ENCODE measurements around the gene PRR35.
"Not testable (repeated sequence)": the region's sequence is repeated elsewhere in the genome, so short reads cannot be mapped to it uniquely, and the experiment has no call there.

The PRR35 gene

DNA sequence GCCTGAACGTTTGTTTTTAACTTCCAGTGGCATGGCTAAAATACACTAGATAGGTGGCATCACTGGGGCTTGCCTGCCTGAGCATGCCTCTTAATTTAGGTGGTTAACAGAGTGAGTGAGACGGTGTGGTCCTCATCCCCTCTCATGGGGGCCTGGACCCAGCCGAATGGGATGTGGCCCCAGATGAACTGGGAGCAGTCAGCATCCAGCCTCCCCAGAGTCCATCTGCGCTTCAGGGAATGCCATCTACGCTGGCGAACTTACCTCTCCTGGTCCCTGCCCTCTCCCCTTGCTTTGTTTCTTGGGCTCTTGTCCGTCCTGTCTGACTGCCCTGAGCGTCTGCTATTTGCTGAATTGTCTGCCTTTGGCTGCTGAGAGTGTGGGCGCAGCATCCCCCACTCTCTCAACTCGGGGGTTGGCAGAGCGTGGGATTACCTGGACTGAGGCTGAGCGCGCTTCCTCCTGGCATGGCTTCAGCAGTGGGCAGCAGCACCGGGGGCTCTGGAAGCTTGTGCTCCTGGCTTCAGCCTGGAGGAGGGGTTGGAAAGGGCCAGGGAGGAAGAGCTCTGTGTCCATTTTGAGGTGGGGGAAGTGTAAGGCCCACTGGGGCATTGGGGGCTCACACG lies 31.8 kb downstream of the PRR35 start:
- in situ Hi-C loops (cut with MboI; ENCODE audit: low sequenced_read_pairs) = no loop called here

DNA sequence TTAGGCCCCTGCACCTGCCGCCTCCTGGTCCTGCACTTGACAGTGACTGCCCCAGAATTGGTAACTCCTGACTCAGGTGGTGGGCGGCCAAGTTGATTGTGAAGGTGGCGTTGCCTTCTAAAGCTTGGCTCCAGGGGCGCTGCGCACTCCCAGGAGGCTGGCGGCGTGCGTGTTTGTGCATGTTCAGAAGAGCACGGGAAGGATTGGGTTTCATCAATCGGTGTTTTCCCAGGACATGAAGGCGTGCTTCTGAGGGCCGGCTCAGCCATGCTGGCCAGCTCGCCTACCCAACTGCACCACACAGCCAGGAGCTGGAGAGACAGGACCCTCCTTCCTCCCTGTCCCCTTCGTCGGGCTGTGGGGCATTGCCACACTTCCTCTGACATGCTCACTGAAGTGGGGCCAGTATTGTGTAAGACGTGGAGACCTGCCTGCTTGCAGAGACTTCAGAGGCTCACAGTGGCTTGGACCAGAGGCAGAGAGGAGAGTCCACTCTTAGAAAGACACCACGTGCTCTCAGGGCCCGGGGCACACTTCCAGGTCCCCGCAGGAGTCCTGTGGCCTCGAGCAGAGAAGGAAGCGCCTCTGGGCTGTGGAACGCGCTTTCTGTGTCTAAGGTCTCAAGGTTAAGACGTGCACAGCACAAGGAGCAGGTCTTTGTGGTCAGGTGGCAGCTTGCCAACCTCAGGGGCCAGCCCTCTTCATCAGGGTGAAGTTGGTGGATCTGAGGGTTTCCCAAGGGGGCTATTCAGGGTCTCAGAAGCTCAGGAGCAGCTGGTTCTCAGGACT lies 32.5 kb downstream of the PRR35 start:
- in situ Hi-C loops (cut with MboI; ENCODE audit: low sequenced_read_pairs) = no loop called here

DNA sequence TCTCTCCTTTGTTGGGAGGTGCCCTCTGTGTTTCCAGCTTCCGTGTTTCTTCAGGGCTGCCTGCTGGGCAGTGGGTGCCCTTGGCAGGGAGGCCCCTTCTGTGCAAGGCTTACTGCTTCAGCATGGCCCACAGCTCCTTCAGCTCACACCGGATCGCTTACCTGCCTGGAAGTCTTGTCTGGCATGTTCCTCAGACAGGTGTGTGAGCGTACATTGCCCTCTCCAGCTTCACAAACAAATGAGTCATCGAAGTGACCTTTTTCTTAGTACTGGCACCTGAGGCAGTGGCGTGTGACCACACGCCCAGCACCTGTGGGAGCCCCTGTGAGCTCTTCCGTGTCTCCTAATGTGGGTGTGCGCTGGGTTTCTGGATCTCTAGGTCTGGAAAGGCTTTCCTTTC lies 33.2 kb downstream of the PRR35 start:
- in situ Hi-C loops (cut with MboI; ENCODE audit: low sequenced_read_pairs) = no loop called here

DNA sequence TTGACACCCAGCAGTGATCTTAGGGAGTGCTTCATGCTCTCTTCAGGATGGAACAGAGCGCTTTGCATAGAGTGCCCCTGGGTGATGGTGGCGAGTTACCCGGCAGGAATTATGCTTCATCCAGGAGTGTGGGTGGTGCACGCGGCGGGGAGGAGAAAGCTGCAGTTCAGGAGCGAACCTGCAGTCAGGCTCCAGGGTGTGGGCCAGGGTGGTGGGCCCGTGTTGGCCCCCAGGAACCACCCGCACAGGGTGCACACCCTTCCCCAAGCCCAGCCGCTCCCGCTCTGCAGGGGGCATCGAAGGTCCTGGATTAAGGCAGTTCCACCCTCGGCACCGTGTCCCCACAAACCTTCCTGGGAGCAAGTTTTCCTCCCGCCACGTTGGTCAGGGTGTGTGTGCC lies 33.6 kb downstream of the PRR35 start:
- in situ Hi-C loops (cut with MboI; ENCODE audit: low sequenced_read_pairs) = no loop called here

DNA sequence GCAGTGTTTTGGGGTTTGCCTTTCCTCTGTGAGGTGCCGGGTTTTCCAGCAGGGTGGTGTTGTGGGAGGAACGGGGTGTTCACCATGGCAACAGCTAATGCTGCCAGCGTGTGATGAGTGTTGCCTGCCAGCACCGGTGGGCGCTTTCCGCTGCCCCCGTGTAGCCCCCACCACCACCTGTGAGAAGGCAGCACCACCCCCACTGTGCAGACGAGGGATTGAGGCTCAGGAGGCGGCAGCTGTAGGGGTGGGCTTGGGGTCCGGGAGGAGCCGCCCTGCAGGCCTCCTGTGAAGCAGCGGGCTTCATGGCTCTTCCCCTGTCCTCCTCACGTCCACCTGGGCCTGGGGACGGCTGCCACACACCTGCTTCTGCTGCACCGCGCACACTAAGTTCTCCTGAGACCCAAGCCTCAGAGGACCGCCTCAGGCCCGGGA lies 34.9 kb downstream of the PRR35 start:
- in situ Hi-C loops (cut with MboI; ENCODE audit: low sequenced_read_pairs) = no loop called here

DNA sequence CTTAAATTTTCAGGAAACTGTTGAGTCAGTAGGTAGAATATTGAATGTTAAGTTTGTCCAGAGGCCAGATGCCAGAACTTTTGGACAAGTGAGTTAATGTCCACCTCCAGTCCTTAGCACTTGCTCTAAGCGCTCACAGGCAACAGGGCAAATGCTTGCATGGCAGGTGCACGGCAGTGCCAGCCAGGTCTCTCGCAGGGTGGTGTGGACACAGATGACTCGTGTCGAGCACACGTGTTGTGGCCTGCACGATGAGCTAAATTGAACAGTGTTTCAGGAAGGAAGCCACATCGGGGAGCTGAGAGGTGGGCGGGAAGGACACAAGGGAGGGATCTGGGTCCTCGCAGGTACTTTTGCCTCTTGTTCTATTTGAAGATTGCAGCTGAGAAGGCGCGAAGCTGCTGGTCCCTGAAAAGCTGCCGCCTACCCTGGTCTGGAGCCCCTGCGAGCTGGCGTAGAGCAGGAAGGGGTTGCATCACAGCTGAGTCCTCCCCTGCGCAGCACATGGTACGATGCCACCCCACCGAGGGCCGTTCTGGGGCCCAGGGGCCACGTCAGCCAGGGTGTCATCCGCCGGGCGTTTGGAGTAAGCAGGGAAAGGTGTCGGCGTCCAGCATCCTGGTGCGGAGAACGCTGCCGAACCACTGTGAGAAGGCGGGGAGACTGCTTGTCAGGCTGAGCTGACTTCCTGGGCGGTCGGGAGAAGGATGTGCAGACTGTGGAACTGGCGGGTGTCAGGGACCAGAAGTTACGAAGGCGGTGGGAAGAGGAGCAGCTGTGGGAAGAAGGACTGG lies 35.9 kb downstream of the PRR35 start:
- in situ Hi-C loops (cut with MboI; ENCODE audit: low sequenced_read_pairs) = no loop called here

DNA sequence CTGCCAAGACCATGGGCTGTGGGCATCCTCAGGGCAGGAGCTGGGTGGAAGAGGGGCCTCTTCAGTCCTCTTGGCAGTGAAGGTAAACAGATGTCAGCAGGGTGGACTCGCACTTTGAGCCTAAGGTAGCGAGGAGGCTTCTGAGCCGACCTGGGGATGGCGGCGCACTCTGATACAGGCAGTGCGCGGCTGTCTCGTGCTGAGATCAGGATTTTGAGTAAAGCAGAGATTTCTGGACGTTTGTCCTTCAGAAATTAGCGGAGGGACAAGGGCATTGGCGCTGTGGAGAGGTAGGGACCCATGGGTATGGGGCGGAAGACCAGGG lies 36.5 kb downstream of the PRR35 start:
- in situ Hi-C loops (cut with MboI; ENCODE audit: low sequenced_read_pairs) = no loop called here

DNA sequence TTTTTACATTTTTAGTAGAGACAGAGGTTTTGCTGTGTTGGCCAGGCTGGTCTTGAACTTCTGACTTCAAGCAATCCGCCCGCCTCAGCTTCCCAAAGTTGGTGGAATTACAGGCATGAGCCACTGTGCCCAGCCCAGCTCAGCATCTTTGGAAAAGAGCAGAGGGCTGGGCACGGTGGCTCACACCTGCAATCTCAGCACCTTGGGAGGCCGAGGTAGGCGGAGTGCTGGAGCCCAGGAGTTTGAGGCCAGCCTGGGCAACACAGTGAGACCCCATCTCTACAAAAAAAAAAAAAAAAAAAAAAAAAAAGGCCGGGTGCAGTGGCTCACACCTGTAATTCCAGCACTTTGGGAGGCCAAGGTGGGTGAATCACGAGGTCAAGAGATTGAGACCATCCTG lies 37.5 kb downstream of the PRR35 start:
- in situ Hi-C loops (cut with MboI; ENCODE audit: low sequenced_read_pairs) = not testable (repeated sequence)

DNA sequence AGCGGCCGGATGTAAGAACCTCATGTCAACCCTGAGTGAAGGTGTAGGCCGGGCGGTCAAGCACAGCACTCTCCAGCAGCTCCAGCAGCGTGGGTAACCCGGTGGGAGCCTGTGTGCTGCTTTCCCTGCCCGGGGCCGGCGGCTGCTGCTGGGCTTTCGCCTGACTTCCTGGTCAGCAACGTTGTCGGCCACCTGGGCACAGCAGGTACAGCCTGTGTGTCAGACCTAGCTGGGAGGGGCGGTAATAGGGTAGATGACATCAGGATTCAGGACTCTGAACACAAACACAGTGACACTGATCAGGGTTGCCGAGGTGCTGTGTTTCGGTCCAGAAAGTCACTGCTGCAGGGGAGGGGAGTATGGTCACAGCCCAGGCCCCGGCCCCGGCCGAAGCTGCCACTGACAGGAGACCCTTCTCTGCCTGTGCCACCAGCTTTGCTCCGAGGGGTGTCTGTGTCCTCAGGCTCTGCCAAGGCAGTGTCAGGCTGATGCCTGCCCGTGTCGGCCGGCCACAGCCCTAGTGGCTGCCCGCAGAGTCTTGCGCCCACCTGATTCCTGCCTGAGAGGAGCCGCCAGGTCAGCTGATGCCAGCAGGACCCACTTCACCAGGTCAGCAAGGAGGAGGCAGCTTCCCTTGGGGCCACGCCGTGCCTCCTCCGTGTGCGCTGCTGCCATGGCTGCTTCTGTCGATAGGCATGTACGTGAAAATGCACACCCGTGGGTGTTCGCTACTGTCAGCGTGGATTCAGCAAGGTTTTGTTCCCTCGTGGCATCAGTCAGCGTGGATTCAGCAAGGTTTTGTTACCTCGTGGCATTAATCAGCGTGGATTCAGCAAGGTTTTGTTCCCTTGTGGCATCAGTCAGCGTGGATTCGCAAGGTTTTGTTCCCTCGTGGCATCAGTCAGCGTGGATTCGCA lies 38.9 kb downstream of the PRR35 start:
- in situ Hi-C loops (cut with MboI; ENCODE audit: low sequenced_read_pairs) = no loop called here

DNA sequence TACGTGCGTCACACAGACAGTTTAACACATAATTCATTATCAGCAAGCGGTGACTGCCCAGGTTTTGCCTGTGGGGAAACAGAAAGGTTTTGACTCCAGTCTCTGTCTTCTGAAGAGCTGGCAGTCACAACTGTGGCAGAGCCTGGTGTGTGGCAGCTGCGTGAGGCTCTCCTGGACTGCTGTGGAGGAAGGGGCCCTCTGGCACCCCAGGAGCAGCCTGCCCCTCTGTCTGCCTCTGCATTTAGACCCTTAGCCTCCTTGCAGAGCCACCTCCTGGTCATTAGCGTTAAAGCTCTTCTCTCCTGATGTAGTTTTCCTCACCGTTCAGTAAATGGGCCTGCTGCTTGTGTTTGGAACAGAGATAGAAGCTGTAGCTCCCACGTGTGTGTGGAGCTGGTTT lies 40.6 kb downstream of the PRR35 start:
- in situ Hi-C loops (cut with MboI; ENCODE audit: low sequenced_read_pairs) = no loop called here

DNA sequence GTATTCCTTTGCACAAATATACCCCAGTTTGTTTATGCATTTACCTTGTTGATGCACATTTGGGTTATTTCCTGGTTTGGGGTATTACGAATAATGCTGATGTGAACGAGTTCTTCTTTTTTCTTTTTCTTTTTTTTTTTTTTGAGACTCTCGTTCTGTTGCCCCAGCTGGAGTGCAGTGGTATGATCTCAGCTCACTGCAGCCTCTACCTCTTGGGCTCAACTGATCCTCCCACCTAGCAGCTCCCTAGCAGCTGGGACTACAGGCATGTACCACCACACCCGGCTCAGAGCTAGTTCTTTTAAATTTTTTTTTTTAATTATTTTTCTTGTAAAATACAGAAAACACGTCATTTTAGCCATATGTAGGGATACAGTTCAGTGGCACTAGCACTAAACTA lies 43.7 kb downstream of the PRR35 start:
- in situ Hi-C loops (cut with MboI; ENCODE audit: low sequenced_read_pairs) = no loop called here

DNA sequence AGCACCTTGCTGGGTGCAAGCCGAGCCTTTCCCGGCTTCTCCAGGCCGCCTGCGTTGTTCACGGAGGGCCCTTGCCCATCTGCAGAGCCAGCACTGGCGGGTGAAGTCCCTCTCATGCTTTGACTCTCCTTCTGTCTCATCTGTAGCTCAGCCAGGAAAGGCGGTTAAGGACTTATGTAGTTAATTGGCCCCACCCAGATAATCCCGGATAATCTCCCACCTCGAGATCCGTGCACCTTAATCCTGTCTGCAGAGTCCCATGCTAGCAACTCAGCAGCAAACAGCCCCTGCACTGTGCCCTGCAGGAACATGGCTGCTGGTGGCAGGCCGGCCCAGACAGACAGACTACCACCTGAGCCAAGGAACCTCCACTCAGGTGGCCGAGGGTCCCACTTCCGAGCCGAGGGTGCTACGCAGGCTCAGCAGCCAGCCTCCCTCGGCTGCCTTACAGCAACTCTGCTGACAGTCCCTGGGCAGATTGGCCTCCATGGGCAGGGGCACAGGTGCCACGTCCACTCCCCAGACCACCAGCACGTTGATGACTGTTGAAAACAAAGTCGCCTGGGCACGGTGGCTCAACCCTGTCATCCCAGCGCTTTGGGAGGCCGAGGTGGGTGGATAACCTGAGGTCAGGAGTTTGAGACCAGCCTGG lies 46.6 kb downstream of the PRR35 start:
- in situ Hi-C loops (cut with MboI; ENCODE audit: low sequenced_read_pairs) = no loop called here

DNA sequence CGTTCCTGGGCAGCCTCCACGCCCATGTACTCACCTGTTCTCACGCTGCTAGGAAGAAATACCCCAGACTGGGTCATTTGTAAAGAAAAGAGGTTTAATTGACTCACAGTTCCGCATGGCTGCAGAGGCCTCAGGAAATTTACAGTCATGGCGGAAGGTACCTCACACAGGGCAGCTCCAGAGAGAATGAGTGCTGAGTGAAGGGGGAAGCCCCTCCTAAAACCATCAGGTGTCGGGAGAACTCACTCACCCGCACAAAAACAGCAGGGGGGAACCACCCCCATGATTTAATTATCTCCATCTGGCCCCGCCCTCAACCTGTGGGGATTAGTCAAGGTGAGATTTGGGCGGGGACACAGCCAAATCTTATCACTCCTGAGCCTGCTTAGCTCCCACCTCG lies 47.8 kb downstream of the PRR35 start:
- in situ Hi-C loops (cut with MboI; ENCODE audit: low sequenced_read_pairs) = no loop called here

DNA sequence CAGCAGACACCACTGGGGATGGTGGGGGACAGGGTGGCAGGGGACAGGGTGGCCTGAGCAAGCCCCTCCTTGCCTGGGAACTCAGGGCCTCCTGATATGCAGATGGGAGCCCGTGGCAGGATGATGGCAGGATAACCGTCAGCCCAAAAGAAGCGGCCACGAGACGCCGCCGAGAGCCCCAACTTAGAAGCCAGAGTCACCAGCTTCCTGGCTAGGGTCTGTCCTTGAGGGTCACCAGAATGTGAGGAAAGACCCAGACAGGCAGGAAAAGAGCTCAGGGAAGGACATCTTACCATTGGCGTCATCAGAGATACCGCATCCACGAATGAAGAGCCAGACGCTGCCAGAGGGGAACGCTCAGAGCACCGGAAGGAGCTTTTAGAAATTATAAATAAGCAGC lies 49.1 kb downstream of the PRR35 start:
- in situ Hi-C loops (cut with MboI; ENCODE audit: low sequenced_read_pairs) = no loop called here

DNA sequence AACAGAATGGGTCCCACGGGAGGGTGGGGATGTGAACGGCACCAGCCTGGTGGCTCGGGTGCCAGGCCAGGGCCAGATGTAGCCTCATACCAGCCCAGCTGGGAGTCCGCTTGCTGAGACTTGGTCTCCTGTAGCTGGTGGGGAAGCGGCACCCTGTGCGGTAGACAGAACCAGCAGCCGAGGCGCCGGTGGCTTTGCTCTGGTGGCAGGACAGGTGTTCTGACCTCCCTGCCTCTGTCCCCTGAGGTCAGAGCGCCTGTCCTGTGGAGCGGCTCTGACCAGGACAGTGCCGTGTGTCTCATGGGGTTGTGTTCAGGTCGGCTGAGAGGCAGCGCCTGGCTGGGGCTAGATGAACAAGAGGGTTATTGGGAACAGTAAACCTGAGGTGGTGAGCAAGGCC lies 49.8 kb downstream of the PRR35 start:
- in situ Hi-C loops (cut with MboI; ENCODE audit: low sequenced_read_pairs) = no loop called here

DNA sequence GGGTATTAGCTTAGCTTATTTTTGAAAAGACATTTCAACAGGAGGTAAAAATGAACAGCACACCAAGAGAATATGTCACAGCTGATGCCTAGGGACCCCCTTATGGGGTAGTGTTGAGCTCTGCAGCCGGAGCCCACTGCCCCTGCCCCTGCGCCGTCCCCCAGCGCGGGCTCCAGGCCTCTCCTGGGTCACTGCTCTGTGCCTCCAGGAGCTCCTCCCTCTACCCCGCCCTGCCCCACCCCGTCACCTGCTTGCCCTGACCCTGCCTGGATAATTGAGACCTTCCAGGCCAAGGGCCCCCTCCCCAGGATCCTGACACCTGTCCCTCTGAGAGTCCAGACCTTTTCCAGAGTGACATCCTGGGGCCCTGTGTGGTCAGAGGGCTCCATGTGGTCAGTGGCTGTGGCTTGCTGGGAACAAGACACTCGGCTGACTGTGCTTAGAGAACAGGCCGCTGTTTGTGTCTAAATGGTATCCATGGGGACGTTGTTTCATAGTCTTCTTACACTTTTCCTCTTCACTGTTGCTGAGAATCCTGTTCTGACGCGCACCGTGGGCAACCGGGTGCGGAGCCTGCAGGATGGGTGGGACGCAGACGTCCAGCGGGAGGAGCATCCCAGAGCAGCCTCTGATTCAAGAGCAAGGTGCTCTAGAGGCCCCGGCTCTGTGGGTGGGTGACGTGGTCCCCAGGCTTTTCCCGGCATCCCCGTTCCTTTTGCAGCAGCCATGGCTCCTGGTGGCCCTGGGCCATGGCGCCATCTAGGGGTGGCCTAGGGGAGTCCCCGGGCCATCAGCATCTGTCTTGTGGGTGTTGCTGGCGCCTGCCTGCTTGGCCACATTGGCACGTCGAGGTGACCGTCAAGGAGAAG lies 50.6 kb downstream of the PRR35 start:
- in situ Hi-C loops (cut with MboI; ENCODE audit: low sequenced_read_pairs) = no loop called here

DNA sequence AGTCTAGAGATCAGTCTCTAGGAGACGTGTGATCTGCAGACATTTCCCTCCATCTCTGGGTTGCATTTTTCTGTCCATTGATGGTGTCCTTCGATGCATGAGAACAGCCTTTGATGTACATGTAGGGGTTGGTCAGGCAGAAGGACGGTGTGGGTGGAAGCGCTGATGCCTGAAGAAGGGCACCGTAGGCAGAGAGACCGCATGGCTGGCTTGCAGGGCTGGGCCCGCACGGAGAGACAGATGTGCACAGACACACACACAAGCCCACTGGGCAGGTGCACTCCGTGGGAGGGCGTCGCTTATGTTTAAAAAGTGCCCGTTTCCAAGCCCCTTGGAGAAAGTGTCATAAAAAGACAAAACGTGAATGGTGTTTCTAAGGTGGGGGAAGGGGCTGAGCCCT lies 54.9 kb downstream of the PRR35 start:
- in situ Hi-C loops (cut with MboI; ENCODE audit: low sequenced_read_pairs) = no loop called here

Measured in HL-60/S4 (cell line).